ENCODE data around the gene CYB5B.

The CYB5B gene

GRCh38 chr16:69424053-69424934 is at the start of gene CYB5B:
Gene CYB5B, plus strand, starts transcription at chr16:69424619. Its CDS starts 65 bp downstream, at chr16:69424684.
- DNase-seq (ENCODE audit: low read depth), result peak; percentile 93
- peak within 1 kb of the TSS; percentile 97 for H3K4me3 ChIP-seq (ENCODE audit: low read depth, low read length)

GRCh38 chr16:69376393-69377059 is 47.9 kb upstream of the CYB5B start:
- DNase-seq (ENCODE audit: low read depth), result no peak
- no peak overlapping the region for H3K4me3 ChIP-seq (ENCODE audit: low read depth, low read length)

- H3K4me3 ChIP-seq (ENCODE audit: low read depth, low read length), result no peak overlapping the region
- no peak for DNase-seq (ENCODE audit: low read depth)
Observed at GRCh38 chr16:69378036-69378435, 46.4 kb upstream of the CYB5B start.

- no peak overlapping the region for H3K4me3 ChIP-seq (ENCODE audit: low read depth, low read length)
Observed at GRCh38 chr16:69378760-69379159, 45.7 kb upstream of the CYB5B start.

GRCh38 chr16:69381231-69381630 is 43.2 kb upstream of the CYB5B start:
- H3K4me3 ChIP-seq (ENCODE audit: low read depth, low read length), result no peak overlapping the region
- no peak for DNase-seq (ENCODE audit: low read depth)

More at GRCh38 chr16:69378760-69379159, 45.7 kb upstream of the CYB5B start:
- DNase-seq (ENCODE audit: low read depth), result no peak

- DNase-seq (ENCODE audit: low read depth), result no peak
- H3K4me3 ChIP-seq (ENCODE audit: low read depth, low read length), result no peak overlapping the region
Observed at GRCh38 chr16:69382421-69382820, 42.0 kb upstream of the CYB5B start.

GRCh38 chr16:69384974-69385373 is 39.4 kb upstream of the CYB5B start:
- DNase-seq (ENCODE audit: low read depth), result no peak
- peak overlapping the region; percentile 75 for H3K4me3 ChIP-seq (ENCODE audit: low read depth, low read length)

GRCh38 chr16:69386596-69386995 is 37.8 kb upstream of the CYB5B start:
- DNase-seq (ENCODE audit: low read depth), result no peak
- no peak overlapping the region for H3K4me3 ChIP-seq (ENCODE audit: low read depth, low read length)

GRCh38 chr16:69393898-69394849 is 30.2 kb upstream of the CYB5B start:
- H3K4me3 ChIP-seq (ENCODE audit: low read depth, low read length), result no peak overlapping the region
- no peak for DNase-seq (ENCODE audit: low read depth)

- H3K4me3 ChIP-seq (ENCODE audit: low read depth, low read length), result no peak overlapping the region
- DNase-seq (ENCODE audit: low read depth), result no peak
Observed at GRCh38 chr16:69395859-69396186, 28.6 kb upstream of the CYB5B start.

- H3K4me3 ChIP-seq (ENCODE audit: low read depth, low read length), result no peak overlapping the region
Observed at GRCh38 chr16:69396187-69397061, 28.0 kb upstream of the CYB5B start.

GRCh38 chr16:69397821-69398521 is 26.4 kb upstream of the CYB5B start:
- DNase-seq (ENCODE audit: low read depth), result no peak
- no peak overlapping the region for H3K4me3 ChIP-seq (ENCODE audit: low read depth, low read length)

More at GRCh38 chr16:69396187-69397061, 28.0 kb upstream of the CYB5B start:
- peak; percentile 87 for DNase-seq (ENCODE audit: low read depth)

GRCh38 chr16:69399361-69399760 is 25.1 kb upstream of the CYB5B start:
- no peak overlapping the region for H3K4me3 ChIP-seq (ENCODE audit: low read depth, low read length)
- no peak for DNase-seq (ENCODE audit: low read depth)

GRCh38 chr16:69402439-69402838 is 22.0 kb upstream of the CYB5B start:
- no peak for DNase-seq (ENCODE audit: low read depth)
- no peak overlapping the region for H3K4me3 ChIP-seq (ENCODE audit: low read depth, low read length)

GRCh38 chr16:69404275-69404805 is 20.1 kb upstream of the CYB5B start:
- DNase-seq (ENCODE audit: low read depth), result no peak
- H3K4me3 ChIP-seq (ENCODE audit: low read depth, low read length), result no peak overlapping the region

- no peak overlapping the region for H3K4me3 ChIP-seq (ENCODE audit: low read depth, low read length)
- DNase-seq (ENCODE audit: low read depth), result no peak
Observed at GRCh38 chr16:69405326-69405725, 19.1 kb upstream of the CYB5B start.

GRCh38 chr16:69405757-69406156 is 18.7 kb upstream of the CYB5B start:
- DNase-seq (ENCODE audit: low read depth), result no peak

GRCh38 chr16:69406780-69407331 is 17.6 kb upstream of the CYB5B start:
- no peak overlapping the region for H3K4me3 ChIP-seq (ENCODE audit: low read depth, low read length)
- no peak for DNase-seq (ENCODE audit: low read depth)

More at GRCh38 chr16:69405757-69406156, 18.7 kb upstream of the CYB5B start:
- H3K4me3 ChIP-seq (ENCODE audit: low read depth, low read length), result no peak overlapping the region

Data from skeletal muscle cell (primary cell).